Right atrium auricular region (tissue), 2 donors: ENCODE data around the gene AEBP2. TPM values are rescaled to one million over a fixed set of nuclear protein-coding genes. Genes with fewer than 3 reads are reported as not detected.
"Not testable (repeated sequence)": the region's sequence is repeated elsewhere in the genome, so short reads cannot be mapped to it uniquely, and the experiment has no call there.

Experiments used
- DNase-seq: peaks from one replicate; pipeline ENCODE4 v3.0.0-alpha.2; 2019; ENCODE audit warnings: low spot score
- H3K27ac ChIP-seq, 2 donors: fragments of 200-600 bp; sonication (generic); 1 replicate in 1 of 2; 2 replicates in 1 of 2; pipeline ENCODE4 v1.5.1; 2016 to 2019
- H3K27me3 ChIP-seq, 2 donors: fragments of 200-600 bp; sonication (generic); one replicate each; pipeline versions ENCODE4 v1.5.1 to v1.6.0; 2017 to 2019
- H3K36me3 ChIP-seq: fragments of 200-600 bp; sonication (generic); one replicate; pipeline ENCODE4 v1.5.1; 2016
- H3K4me1 ChIP-seq, 2 donors: fragments of 200-600 bp; sonication (generic); one replicate each; pipeline versions ENCODE4 v1.5.1 to v1.6.0; 2017 to 2019
- H3K4me3 ChIP-seq, 2 donors: fragments of 200-600 bp; sonication (generic); 1 replicate in 1 of 2; 2 replicates in 1 of 2; pipeline ENCODE4 v1.5.1; 2017 to 2019; ENCODE audit warnings: mild to moderate bottlenecking in 1 of 2, moderate library complexity in 1 of 2
- H3K9me3 ChIP-seq, 2 donors: fragments of 200-600 bp; sonication (generic); one replicate each; pipeline ENCODE4 v1.5.1; 2019
- CTCF ChIP-seq, 2 donors: fragments of 200-600 bp; sonication (generic); IDR thresholded peaks; one replicate each; pipeline ENCODE4 v1.5.1; 2019; ENCODE audit warnings: antibody characterized with exemption in 2 of 2
- total RNA-seq, 2 donors: library from RNA; depleted of rRNA; stranded (reverse); fragments of >200 nt; gene quantifications; one replicate each; pipeline ENCODE4 v1.1.0, GENCODE V29; 2016

Gene AEBP2
- total RNA-seq, 2 donors from 2014 or later = 14.2 to 15.4 TPM

DNA sequence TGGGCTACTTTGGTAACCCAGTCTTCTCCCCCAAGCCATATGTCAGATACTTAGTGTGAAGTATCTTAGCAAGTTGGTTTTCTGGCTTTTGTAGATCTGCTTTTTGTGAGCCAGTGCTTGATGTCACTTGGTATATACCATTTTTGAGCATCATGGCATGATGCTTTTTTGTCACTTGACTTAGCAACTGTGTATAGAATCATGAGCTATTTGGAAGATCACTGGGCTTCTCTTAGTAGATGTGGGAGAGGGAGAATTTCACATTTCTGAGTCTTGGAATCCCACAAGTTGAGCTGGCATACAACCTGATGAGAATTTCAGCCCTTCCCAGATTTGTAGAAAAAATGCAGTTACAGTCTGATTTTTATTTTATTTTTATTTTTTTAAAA, 24.9 kb downstream of the AEBP2 start:
- Histone ChIP-seq H3K36me3 (peaks cover 7% of the 10 kb centered on the region), H3K4me1 (peaks cover 0 to 7% of the 10 kb centered on the region in 2 donors), H3K4me3 (no peak overlapping the region), H3K9me3 (no peaks in the 10 kb centered on the region), H3K27ac (no peak overlapping the region), H3K27me3 (no peaks in the 10 kb centered on the region)
- no peak for TF ChIP-seq CTCF (IDR thresholded peaks at IDR 0.05)
- DNase-seq = no peak

GRCh38 chr12:19465711-19466110, 26.4 kb downstream of the AEBP2 start:
- no peak for DNase-seq
- Histone ChIP-seq H3K27ac (no peak overlapping the region), H3K27me3 (no peaks in the 10 kb centered on the region), H3K4me1 (peaks cover 0 to 7% of the 10 kb centered on the region in 2 donors), H3K9me3 (no peaks in the 10 kb centered on the region), H3K4me3 (no peak overlapping the region), H3K36me3 (peaks cover 7% of the 10 kb centered on the region)
- no peak for TF ChIP-seq CTCF (IDR thresholded peaks at IDR 0.05)

GRCh38 chr12:19474147-19474546, 34.9 kb downstream of the AEBP2 start:
- H3K27me3 ChIP-seq = no peaks in the 10 kb centered on the region
- H3K27ac ChIP-seq = no peak overlapping the region
- H3K36me3 ChIP-seq = peaks cover 16% of the 10 kb centered on the region

GRCh38 chr12:19475884-19476505, 36.7 kb downstream of the AEBP2 start:
- not testable (repeated sequence) for H3K4me3 ChIP-seq, DNase-seq, H3K27ac ChIP-seq, H3K27me3 ChIP-seq, H3K4me1 ChIP-seq
- Histone ChIP-seq H3K36me3 (peaks cover 16% of the 10 kb centered on the region), H3K9me3 (peaks cover 0 to 12% of the 10 kb centered on the region in 2 donors)

More at GRCh38 chr12:19474147-19474546, 34.9 kb downstream of the AEBP2 start:
- no peak overlapping the region for H3K4me3 ChIP-seq
- no peak for TF ChIP-seq CTCF (IDR thresholded peaks at IDR 0.05)
- no peak for DNase-seq
- no peaks in the 10 kb centered on the region for H3K4me1 ChIP-seq
- H3K9me3 ChIP-seq = no peaks in the 10 kb centered on the region

DNA sequence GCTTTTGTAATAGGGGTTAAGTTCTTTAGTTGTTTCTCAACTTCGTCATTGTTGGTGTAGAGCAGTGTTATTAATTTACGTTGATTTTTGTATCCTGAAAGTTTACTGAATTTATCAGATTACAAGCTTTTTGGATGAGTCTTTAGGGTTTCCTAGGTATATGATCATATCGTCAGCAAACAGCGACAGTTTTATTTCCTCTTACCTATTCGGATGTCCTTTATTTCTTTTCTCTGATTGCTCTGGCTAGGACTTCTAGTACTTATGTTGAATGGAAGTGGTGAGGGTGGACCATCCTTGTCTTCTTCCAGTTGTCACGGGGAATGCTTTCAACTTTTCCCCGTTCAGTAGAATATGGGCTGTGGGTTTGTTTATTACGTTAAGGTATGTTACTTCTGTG, 37.8 kb downstream of the AEBP2 start:
- no peak overlapping the region for H3K4me3 ChIP-seq

GRCh38 chr12:19480459-19480858, 41.2 kb downstream of the AEBP2 start:
- no peaks in the 10 kb centered on the region for H3K36me3 ChIP-seq
- no peaks in the 10 kb centered on the region for H3K27me3 ChIP-seq
- no peak for TF ChIP-seq CTCF (IDR thresholded peaks at IDR 0.05)
- no peak overlapping the region for H3K27ac ChIP-seq
- H3K4me1 ChIP-seq = peaks cover 0 to 26% of the 10 kb centered on the region in 2 donors
- no peak for DNase-seq
- peaks cover 0 to 13% of the 10 kb centered on the region in 2 donors for H3K9me3 ChIP-seq
- no peak overlapping the region for H3K4me3 ChIP-seq

More for the DNA sequence above, 37.8 kb downstream of the AEBP2 start:
- Histone ChIP-seq H3K27ac (no peak overlapping the region), H3K9me3 (peaks cover 0 to 13% of the 10 kb centered on the region in 2 donors), H3K4me1 (peaks cover 0 to 3% of the 10 kb centered on the region in 2 donors), H3K36me3 (peaks cover 16% of the 10 kb centered on the region), H3K27me3 (no peaks in the 10 kb centered on the region)
- TF ChIP-seq CTCF (IDR thresholded peaks at IDR 0.05) = no peak
- DNase-seq = no peak
